AG10803 (cell line): ENCODE data around the gene TTLL10.

Source experiments
- DNase-seq: peaks from one replicate; pipeline ENCODE4 v3.0.0; 2010; ENCODE audit warnings: low read depth
- H3K4me3 ChIP-seq: 2 replicates; pipeline ENCODE4 v1.5.1; 2011; ENCODE audit warnings: mild to moderate bottlenecking, low read length, control low read depth
- TF ChIP-seq, protein P1 (sequence below): conservative IDR thresholded peaks from 2 replicates; pipeline ENCODE4 v1.5.1; 2011; ENCODE audit warnings: mild to moderate bottlenecking, low read length, control low read depth, inconsistent platforms

Gene TTLL10

GRCh38 chr1:1243266-1243660 lies 69.6 kb downstream of the TTLL10 start:
- no peak for DNase-seq
- H3K4me3 ChIP-seq: no peak overlapping the region
- TF ChIP-seq, protein P1, sequence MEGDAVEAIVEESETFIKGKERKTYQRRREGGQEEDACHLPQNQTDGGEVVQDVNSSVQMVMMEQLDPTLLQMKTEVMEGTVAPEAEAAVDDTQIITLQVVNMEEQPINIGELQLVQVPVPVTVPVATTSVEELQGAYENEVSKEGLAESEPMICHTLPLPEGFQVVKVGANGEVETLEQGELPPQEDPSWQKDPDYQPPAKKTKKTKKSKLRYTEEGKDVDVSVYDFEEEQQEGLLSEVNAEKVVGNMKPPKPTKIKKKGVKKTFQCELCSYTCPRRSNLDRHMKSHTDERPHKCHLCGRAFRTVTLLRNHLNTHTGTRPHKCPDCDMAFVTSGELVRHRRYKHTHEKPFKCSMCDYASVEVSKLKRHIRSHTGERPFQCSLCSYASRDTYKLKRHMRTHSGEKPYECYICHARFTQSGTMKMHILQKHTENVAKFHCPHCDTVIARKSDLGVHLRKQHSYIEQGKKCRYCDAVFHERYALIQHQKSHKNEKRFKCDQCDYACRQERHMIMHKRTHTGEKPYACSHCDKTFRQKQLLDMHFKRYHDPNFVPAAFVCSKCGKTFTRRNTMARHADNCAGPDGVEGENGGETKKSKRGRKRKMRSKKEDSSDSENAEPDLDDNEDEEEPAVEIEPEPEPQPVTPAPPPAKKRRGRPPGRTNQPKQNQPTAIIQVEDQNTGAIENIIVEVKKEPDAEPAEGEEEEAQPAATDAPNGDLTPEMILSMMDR: no peak

DNA sequence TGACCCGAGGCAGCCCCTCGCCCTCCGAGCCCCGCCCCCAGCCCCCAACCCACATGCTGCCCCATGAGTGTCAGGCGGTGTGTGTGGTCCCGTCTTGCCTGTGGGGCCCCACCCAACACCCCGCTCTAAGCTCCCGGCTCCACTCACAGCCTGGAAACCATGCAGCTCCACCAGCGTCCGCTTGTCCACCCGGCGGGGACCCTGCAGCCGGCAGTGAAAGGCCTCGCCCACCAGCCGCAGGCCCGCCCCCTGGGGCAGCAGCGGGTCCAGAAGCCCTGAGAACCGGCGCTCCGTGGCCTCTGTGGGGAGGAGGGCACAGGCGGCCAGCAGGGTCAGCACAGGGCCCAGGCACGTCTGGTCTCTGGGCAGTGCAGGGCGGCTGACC lies 70.1 kb downstream of the TTLL10 start:
- DNase-seq: no peak
- no peak overlapping the region for H3K4me3 ChIP-seq
- TF ChIP-seq, protein P1: no peak

DNA sequence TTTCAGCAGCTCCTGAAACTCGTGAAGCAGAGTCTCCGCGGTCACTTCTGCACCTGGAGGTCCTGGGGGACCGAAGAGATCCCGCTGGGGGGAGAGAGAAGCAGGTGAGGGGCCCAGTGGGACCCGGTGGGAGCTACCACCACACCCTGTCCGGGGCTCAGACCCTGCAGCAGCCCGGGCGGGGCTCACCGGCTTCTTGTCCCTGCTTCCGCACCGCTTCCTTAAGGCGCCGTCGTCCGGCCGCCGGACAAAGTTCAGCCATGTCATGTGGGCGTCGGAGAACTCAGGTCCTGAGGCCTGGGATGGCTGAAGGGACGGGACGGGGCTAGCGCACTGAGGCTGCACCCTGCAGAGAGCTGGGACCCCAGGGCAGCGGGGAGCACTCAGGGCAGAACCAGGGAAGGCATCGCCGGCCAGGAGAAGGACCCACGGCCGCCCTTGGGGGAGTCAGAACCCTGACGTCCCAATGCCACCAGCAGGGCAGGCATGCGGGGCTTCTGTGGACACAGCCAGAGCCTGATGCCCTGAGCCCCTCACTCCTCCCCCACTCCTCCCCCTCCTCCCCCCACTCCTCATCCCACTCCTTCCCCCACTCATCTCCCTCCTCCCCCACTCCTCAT lies 70.6 kb downstream of the TTLL10 start:
- H3K4me3 ChIP-seq: no peak overlapping the region
- no peak for DNase-seq
- TF ChIP-seq, protein P1: no peak

DNA sequence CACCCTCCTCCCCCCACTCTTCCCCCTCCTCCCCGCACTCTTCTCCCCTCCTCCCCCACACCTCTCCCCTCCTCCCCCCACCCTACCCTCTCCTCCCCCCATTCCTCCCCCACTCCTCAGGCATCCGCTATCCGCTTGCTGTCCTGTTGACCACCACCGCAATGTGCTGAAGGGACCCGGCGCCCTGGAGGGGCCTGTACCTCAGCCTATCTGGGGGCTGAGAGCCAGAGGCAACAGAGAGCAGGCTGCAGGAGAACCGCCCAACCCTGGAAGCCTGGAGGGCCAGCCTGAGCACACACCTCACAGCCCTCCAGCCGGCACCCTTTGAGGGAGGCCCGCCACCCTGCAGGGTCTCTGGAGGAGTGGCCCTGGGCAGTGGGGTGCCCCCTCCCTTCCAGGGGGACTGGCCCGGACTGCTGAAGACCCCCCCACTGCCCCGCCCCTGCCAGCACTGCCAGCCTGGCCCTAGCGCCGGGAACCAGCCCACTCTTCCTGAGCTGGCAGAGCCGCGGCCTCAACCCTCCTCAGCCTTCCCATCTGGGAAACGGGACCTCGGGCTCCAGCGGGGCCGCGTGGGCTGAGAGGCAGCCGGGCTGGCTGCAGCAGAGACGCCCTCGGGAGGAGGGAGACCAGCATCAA lies 71.6 kb downstream of the TTLL10 start:
- TF ChIP-seq, protein P1: no peak
- H3K4me3 ChIP-seq: no peak overlapping the region
- no peak for DNase-seq

- no peak for DNase-seq
- TF ChIP-seq, protein P1: no peak
- no peak overlapping the region for H3K4me3 ChIP-seq
Measured at GRCh38 chr1:1245817-1246576, 72.3 kb downstream of the TTLL10 start.

- no peak for DNase-seq
- no peak within 1 kb of the TSS for H3K4me3 ChIP-seq
- TF ChIP-seq, protein P1: no peak
Measured at GRCh38 chr1:1246577-1247340, 73.1 kb downstream of the TTLL10 start, which contains the start of gene C1QTNF12. TSS of gene C1QTNF12 (minus strand) at chr1:1246722. CDS start at chr1:1246690, 32 bp downstream.
